GOT3 (cell line): ENCODE measurements around the gene ZNF385B.
"Not testable (repeated sequence)": the region's sequence is repeated elsewhere in the genome, so short reads cannot be mapped to it uniquely, and the experiment has no call there.

Experiments
- DNase-seq: peaks from one replicate; lab custom pipeline; 2025; ENCODE audit warnings: mixed read lengths; lab: John Stamatoyannopoulos, UW

Gene ZNF385B

DNA sequence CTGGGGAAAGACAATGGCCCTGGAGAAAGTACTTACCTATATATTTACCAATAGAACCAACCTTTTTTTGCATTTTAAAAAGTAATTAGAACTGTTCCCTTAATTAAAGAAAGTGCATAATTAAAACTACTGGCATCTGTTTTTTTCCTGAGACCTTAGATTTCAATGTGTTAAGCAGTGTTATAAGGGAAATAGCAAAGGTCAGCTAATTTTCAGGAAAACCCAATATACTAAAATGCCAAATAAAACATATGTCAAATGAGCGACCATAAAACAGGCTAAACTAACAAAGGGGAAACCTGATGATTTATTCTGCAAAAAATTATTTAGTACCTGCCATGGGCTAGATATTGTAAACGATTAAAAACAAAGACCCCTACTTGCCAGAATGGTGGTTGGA is 372.8 kb downstream of the ZNF385B start:
- DNase-seq = no peak

DNA sequence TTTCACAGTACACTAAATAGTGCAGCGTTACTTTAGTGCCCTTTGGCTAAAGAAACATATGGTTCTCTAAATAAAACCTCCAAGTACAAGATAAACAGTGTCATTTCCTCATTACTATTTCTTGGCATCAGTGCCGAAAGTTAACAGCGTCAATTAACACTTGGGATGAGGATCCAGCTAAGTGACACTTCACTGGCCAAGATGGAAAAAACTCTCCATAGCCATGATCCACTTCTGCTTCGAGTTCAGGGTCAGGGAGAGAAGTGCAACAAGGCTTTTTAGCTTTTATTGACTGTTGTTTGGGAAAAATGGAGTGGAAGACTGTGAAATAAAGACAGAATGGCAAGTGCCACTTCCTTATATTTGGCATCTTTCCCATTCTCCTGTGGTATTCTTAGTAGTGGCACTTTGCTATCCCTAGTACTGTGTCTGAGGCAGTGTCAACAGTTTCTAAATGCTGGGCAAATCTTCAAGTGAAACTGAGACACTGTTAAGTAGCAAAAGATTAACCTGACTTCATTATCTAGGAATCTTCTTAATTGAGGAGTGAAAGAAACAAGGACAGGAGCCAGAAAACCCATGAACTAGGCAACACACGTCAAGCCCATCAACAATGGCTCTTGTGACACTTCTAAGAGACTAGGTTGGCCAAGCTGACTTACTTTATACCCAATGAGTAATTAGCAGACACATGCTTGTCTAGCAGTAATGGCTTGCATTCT is 374.2 kb downstream of the ZNF385B start:
- no peak for DNase-seq

DNA sequence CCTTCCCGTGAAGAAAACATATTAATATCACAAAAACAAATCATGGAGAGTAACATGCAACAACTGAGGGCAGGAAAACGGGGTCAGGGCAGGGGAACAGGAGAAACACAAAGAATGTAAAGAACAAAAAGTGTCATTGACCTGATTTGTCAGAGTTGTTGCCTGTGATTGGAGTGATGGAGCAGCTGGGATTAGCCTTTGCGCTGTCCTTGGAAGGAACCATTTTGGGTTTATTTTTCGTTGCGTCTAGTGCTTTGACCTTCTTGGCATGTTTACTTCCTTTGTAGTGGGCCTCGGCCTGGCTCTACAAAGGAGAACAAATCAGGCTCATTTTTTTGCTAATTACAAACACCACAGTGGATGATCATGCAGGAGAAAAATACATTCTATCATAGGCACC is 378.3 kb downstream of the ZNF385B start:
- DNase-seq = no peak

DNA sequence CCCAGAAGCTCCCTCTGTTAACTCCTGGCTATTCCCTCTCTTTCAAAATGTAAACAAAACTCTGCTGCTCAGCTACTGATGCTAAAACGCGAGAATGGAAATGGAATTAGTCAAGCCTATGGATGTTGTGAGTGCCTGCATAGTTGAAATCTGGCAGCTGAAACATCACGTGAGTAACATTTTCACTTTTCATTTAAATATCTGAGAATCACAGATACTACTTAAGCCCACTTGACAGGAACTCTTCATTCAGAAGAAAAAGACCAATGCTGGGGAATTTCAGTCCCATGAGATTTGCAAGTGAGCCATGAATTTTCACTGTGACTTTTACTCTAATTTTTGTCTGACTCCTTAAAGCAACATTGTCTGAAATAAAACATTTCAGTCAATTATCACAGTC is 381.5 kb downstream of the ZNF385B start:
- no peak for DNase-seq

DNA sequence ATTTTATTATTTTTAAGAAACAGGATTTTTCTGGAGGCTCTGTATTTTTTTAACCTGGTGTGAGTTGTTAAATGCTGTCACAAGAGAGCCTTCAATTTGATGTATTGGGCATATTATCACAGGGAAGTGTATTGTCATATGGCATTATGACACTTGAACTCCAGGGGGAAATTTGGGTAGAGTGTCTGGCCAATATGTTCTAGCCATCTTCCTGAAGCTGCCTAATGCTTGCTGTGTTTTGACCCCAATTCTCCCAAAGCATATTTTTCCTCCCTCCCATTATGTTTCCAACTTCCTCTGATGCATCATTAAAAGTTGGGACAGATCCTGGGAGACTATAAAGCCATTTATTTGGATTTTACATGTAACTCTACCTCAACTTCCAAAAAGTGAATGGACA is 382.6 kb downstream of the ZNF385B start:
- no peak for DNase-seq

DNA sequence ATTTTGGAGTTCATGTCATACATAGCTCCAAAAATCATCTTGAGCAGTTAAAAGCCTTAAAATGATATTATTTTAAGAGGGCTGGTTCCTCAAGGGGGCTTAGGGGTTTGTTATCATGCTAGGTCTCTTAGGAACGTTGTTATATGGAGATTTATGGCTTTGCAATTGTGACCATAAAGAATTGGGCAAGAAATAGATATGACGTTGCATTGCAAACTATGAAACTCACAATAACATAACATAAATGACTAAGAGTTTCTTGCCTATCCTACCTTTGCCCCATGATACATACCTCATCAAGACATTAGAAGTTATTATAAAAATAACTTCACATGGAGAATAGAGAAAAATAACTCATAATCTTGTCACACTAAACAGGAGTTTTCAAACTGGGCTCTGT is 390.4 kb downstream of the ZNF385B start:
- DNase-seq = no peak

DNA sequence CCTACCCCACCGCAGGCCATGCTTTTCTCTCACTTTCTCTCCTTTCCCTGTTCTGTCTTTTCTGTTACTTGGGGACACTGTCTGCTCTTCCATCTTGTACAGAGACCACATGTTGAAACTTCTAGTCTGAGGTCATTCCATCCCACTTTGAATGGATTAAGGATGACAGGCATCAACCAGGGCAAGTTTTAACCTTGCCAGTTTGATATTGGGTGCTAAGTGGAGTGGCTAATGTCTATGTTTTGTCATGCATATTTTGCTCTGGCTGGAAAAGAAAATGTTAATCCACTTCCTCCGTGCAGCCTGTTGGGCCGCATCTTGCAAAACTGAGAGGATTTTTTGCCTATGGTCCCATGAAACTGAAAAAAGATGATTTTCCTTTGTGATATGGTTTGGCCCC is 391.3 kb downstream of the ZNF385B start:
- no peak for DNase-seq

DNA sequence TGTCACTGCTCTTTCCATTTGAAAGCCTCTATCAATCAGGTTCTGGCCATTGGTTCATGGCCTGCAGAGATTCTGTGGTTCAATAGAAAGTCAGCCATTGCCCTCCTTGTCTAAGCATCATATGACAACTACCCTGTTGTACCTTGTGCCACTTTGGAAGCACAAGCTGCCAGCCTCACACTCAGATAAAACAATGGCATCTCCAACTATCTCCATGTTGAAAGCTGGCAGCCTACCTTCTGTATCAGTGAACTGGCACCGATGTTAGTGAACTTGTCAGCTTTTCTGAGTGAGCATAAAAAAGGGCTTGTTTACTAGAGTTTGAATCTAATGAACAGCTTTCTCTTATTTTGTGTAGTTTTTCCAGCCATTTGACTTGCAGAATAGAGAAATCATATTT is 393.5 kb downstream of the ZNF385B start:
- no peak for DNase-seq

DNA sequence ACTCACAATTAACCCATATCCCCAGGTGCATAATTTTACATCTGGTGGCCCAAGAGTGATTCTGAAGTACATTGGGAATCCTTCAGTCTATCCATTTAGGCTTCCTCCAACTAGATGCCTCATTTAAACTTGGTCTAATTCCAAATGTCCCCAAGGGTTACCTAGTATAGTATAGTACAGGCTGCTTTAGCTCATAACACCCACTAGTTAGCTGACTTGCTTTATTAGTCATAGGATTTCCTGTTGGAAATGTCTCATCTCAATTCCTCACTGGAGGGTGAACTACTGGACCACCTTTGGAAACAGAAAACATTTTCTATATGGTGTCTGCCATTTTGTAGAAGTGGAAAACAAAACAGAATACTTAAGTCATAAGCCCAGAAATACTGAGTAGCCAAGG is 394.3 kb downstream of the ZNF385B start:
- no peak for DNase-seq

DNA sequence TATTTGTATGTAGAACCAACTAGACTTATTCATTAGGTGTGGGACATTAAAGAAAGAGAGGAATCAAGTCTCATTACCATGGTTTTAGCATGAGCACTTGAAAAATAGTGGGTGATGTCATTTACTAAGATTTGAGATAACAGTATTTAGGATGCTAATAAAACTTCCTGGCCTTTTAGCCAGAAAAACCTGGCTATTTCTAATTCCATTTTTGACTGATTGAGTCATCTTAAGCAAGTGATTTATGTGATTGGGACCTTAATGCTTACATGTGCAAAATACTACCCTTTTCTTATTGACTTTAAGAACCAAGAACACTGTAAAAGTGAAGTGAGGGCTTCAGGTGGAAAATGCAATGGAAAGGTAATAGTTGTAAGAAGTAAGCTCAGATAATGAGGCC is 400.0 kb downstream of the ZNF385B start:
- DNase-seq = no peak

DNA sequence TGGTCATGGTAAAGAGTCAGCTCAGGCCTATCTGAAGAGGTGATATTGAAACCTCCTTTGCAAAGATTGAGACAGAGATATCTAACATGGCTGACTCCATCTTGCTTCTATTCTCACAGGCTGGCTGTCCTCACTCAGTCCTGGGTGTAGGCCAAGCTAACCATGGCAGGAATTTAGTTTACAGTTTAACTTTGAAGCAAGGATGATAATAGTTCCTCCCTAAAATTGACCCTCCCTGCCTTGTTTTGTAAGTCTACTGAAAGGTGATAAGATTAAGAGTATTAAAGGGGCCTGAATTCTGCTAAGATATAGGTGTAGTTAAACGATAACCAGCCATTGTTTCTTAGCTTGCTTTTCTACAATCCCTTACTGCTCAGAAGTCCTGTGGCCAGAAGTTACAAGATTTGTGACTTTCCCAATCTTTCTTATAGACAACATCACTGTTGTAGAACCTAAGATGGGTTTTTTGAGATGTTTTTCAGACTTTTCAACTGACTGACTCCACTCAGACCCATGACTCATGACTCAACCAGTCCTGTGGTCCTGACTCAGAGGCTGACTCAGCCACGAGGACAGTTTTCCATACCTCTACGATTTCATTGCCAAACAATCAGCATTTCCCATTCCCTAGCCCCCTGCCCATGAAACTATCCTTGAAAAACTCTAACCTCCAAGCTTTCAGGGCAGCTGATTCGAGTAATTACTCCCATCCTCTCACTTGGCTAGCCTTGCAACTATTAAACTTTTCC is 401.1 kb downstream of the ZNF385B start:
- no peak for DNase-seq

DNA sequence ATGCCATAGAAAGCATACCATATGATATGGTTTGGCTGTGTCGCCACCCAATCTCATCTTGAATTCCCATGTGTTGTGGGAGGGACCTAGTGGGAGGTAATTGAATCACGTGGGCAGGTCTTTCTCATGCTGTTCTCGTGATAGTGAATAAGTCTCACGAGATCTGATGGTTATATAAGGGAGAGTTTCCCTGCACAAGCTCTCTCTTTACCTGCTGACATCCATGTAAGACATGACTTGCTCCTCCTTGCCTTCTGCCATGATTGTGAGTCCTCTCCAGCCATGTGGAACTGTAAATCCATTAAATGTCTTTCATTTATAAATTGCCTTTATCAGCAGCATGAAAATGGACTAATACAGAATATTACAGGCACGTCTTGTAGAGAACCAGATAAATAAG is 403.3 kb downstream of the ZNF385B start:
- not testable (repeated sequence) for DNase-seq

DNA sequence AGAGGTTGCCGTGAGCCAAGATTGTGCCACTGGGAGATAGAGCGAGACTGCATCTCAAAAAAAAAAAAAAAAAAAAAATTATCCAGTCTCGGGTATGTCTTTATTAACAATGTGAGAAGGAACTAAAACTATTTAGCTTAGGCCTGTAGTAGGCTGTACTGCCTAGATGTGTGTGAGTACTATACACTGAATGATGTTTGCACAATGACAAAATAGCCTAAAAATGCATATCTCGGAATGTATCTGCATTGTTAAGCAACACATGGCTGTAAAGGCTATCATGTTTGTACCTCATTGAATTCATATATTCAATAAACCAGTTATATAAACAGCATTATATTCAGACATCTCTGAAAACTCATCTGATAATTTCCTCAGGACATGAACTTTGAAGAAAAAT is 405.6 kb downstream of the ZNF385B start:
- no peak for DNase-seq

DNA sequence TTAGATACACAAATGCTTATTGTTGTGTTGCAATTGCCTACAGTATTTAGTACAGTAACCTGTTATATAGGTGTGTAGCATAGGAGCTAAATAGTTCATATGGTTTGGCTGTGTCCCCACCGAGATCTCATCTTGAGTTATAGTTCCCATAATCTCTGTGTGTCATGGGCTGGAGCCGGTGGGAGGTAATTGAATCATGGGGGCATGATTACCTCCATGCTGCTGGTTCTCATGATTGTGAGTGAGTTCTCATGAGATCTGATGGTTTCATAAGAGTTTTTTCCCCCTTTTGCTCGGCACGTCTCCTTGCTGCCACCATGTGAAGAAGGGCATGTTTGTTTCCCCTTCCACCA is 406.3 kb downstream of the ZNF385B start:
- DNase-seq = no peak

DNA sequence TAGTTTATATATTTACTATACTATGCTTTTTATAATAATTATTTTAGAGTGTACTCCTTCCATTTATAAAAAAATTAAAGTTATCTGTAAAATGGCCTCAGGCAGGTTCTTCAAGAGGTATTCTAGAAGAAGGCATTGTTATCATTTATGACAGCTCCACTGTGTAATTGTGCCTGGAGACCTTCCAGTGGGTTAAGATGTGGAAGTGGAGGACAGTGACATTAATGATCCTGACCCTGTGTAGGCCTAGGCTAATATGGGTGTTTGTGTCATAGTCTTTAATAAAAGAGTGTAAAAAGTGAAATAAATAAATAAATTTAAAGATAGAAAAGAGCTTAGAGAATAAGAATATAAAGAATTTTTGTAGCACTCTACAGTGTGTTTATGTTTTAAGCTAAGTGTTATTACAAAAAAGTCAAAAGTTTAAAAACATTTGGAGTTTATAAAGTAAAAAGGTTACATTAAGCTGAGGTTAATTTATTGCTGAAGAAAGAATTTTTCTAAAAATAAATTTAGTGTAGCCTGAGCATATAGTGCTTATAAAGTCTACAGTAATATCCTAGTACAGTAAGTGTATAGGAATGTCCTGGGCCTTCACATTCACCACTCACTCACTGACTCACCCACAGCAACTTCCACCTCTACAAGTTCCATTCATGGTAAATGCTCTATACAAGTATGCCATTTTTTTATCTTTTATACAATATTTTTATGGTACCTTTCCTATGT is 406.8 kb downstream of the ZNF385B start:
- DNase-seq = no peak

DNA sequence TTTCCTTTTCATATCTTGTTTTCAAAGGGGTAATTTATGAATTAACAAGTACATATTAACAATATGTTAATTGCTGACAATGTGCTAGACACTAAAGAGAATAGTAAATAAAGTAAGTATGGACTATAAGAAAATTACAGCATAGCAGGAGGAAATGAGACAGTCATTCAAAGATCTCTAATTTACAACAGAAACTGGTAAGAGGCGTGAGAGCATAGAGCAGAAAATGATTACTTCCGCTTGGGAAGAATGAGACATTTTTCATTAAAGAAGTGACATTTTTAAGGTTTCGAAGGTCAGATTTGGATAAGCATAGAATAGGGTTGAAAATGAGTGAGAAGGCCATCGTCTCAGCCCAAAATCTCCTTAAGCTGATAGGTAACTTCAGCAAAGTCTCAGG is 412.4 kb downstream of the ZNF385B start:
- DNase-seq = no peak

DNA sequence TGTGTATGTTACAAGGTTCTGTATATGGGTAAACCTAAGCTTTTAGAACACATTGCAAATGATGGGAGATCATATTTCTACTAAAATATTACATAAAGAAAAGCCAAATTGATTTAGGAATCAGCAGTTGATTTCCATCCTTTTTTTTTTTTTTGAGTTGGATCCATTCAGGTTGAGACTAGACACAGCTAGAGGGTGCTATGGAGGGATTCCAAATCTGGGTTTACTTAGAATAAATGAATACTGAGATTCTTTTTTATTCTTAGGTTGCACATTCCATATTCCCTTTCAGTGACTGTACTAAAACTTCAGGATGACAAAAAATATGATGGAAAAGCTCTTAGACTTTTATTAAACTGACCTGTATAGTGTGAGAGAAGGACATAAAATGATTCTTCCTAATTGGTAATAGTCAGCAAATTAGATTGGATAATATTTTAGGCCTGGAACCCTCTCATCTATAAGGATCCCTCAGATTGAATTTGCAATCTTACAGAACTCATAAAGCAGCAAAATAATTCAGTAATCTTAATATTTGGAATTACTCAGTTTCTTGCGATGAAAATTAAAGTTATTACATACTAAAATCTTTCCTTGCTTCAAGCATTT is 413.5 kb downstream of the ZNF385B start:
- no peak for DNase-seq

DNA sequence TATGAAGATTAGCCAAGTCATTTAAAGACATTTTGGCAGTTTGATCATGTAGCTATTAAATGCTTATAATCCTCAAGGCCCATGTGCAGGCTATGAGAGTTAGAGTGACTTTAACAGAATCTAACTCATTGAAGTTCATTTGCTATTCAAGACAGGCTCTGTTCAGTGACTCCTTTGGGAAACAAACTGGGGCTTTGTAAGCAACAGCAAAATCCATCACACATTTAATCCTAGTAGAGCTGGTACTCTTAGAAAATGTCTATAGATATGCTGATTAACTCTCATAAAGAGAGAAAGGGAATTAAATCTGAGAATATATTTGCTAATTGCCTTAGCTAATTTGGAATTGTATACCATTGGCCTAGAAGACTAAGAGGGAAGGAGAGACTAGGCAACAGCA is 414.0 kb downstream of the ZNF385B start:
- DNase-seq = no peak

DNA sequence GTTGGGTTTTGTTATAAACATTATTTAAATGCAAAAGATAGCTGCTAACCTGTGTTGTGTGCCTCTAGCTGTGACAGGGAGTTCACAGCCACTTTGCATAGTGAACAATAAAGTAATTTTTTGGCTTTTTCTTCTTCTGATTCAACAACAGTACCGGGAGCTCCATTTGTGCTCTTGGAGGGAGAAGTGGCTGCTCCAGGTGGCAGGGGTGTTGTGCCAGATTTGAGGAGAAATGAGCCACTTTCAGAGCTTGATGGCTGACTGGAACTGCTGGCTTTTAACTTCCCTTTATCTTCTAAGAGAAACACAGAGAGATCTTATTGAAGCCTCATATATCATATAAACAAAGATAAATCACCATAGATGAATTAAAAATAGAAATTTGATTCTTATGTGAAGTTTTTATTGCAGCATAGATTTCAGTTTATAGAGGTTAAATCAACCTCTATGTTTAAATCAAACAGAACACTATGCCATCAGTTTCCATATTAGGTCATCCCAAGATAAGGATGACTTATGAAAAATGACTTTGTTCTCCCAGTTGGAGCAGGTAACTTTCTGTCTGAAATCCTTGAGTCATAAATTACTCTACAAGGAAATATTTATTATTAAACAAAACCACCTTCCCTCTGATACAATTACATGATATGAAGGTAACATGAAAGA is 414.8 kb downstream of the ZNF385B start:
- DNase-seq = no peak

DNA sequence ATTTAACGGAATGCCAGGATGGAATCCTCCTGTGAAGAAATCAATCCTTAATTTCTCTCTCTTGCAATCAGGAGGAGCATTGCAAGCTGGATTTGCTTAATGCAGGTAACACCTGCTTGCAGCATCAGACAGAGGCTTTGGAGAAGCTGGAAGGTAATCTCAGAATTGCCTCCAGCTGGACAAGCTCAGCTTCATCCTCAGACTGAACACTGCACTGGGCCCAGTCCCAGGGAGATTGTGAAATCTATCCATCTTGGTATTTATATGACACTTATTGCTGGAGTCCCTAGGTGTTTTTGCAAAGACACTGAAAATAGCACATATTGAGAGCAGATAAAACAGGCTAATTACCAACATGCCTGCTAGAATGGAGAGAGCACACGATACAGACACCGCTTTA is 417.4 kb downstream of the ZNF385B start:
- no peak for DNase-seq

DNA sequence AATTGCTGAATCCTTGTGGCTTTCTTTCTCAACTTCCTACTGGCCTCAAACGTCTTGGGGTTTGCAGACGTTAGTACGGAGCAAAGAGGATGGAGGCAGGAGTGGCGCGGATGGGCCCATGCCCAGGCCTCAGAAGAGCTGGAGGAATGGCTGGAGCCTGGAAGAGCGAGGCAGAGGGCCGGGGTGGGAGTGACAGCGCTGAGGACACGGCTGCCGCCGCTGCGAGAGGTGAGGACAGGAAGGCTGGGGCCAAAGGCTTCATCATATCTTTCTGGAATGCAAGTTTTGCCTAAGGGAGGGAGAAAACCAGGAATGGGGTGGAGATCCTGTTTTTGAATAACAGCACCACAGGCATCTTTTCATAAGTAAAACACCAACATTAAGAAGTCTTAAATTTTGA is 418.2 kb downstream of the ZNF385B start:
- DNase-seq = no peak

DNA sequence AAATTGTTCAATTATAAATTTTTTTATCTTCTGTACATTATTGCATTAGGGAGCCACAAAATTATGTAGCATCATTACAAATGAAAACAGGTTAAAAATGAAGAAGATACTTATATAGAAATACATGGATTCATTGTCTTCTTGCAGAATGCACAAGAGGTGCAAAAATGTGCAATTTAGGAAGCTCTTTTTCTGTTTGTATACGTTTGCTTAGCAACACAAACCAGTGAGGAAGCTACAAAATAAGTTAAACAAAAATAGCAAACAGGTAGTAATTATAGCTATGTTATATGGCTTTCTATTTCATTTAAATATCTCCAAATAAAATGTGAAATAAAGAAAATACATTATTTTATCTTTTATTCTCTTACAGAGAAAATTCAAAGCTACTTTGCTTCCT is 419.2 kb downstream of the ZNF385B start:
- no peak for DNase-seq
